ENCODE data around the gene MUC12. TPM values are rescaled to one million over a fixed set of nuclear protein-coding genes. Genes with fewer than 3 reads are reported as not detected.
"Not testable (repeated sequence)": the region's sequence is repeated elsewhere in the genome, so short reads cannot be mapped to it uniquely, and the experiment has no call there.

Gene MUC12
- total and polyA plus RNA-seq, 4 donors: 0.16 TPM; not detected in 3

DNA sequence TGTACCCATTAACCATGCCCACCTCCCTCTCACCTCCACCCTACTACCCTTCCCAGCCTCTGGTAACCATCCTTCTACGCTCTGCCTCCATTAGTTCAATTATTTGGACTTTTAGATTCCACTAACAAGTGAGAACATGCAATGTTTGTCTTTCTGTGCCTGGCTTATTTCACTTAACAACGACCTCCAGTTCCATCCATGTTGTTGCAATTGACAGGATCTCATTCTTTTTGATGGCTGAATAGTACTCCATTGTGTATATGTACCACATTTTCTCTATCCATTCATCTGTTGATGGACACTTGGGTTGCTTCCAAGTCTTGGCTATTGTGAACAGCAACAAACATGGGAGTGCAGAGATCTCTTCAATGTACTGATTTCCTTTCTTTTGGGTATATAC, 38.0 kb downstream of the MUC12 start:
- DNase-seq (ENCODE audit: low spot score); H3K36me3 ChIP-seq (ENCODE audit: control insufficient read depth in 4 of 4, insufficient read depth in 3 of 4, low read depth in 1 of 4, low read length in 3 of 4); H3K9ac ChIP-seq (ENCODE audit: low read depth in 1 of 2, low read length in 2 of 2); H3K4me1 ChIP-seq (ENCODE audit: control insufficient read depth in 4 of 4, insufficient read depth in 4 of 4, low read length in 3 of 4); H3K9me3 ChIP-seq (ENCODE audit: control insufficient read depth in 4 of 4, low read length in 3 of 4); H3K4me3 ChIP-seq (ENCODE audit: low read depth in 1 of 3, low read length in 3 of 3); H3K27me3 ChIP-seq (ENCODE audit: control insufficient read depth in 4 of 4, insufficient read depth in 4 of 4, low read length in 3 of 4); H3K27ac ChIP-seq (ENCODE audit: low read depth in 1 of 2, low read length in 2 of 2): not testable (repeated sequence)
- 66% methylated on average over 2 of the region's 2 CpGs for WGBS

DNA sequence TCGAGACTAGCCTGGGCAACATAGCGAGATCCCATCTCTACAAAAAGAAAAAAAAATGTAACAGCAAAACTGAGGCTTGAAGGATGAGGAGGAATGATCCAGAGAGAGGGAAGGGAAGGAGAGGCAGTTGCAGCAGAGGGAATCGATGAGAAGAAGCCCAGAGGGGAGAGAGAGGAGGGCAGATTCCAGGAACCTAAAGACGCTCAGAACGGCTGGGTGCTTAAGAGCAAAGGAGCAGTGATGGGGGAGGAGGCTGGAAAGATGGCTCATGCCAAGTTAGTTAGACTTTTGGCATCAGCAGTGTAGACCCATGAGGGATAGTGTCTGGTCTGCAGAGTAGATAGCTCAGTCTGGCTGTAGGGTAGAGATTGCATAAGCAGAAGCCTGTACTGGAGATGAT, 40.3 kb downstream of the MUC12 start:
- 74% methylated on average over 5 of the region's 5 CpGs for WGBS
- no peak for TF ChIP-seq FOXA1 (IDR thresholded peaks at IDR 0.05)
- TF ChIP-seq, protein P1, sequence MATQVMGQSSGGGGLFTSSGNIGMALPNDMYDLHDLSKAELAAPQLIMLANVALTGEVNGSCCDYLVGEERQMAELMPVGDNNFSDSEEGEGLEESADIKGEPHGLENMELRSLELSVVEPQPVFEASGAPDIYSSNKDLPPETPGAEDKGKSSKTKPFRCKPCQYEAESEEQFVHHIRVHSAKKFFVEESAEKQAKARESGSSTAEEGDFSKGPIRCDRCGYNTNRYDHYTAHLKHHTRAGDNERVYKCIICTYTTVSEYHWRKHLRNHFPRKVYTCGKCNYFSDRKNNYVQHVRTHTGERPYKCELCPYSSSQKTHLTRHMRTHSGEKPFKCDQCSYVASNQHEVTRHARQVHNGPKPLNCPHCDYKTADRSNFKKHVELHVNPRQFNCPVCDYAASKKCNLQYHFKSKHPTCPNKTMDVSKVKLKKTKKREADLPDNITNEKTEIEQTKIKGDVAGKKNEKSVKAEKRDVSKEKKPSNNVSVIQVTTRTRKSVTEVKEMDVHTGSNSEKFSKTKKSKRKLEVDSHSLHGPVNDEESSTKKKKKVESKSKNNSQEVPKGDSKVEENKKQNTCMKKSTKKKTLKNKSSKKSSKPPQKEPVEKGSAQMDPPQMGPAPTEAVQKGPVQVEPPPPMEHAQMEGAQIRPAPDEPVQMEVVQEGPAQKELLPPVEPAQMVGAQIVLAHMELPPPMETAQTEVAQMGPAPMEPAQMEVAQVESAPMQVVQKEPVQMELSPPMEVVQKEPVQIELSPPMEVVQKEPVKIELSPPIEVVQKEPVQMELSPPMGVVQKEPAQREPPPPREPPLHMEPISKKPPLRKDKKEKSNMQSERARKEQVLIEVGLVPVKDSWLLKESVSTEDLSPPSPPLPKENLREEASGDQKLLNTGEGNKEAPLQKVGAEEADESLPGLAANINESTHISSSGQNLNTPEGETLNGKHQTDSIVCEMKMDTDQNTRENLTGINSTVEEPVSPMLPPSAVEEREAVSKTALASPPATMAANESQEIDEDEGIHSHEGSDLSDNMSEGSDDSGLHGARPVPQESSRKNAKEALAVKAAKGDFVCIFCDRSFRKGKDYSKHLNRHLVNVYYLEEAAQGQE (IDR thresholded peaks at IDR 0.05): no peak
- TF ChIP-seq, protein P2, sequence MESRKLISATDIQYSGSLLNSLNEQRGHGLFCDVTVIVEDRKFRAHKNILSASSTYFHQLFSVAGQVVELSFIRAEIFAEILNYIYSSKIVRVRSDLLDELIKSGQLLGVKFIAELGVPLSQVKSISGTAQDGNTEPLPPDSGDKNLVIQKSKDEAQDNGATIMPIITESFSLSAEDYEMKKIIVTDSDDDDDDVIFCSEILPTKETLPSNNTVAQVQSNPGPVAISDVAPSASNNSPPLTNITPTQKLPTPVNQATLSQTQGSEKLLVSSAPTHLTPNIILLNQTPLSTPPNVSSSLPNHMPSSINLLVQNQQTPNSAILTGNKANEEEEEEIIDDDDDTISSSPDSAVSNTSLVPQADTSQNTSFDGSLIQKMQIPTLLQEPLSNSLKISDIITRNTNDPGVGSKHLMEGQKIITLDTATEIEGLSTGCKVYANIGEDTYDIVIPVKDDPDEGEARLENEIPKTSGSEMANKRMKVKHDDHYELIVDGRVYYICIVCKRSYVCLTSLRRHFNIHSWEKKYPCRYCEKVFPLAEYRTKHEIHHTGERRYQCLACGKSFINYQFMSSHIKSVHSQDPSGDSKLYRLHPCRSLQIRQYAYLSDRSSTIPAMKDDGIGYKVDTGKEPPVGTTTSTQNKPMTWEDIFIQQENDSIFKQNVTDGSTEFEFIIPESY (IDR thresholded peaks at IDR 0.05): no peak
- no peak for TF ChIP-seq HNF4A (conservative IDR thresholded peaks at IDR 0.05)
- no peak for TF ChIP-seq NR2F2 (IDR thresholded peaks at IDR 0.05)
- no peak for TF ChIP-seq TAF1 (conservative IDR thresholded peaks at IDR 0.05)
- no peak for TF ChIP-seq JUND (IDR thresholded peaks at IDR 0.05)
- TF ChIP-seq, protein P3, sequence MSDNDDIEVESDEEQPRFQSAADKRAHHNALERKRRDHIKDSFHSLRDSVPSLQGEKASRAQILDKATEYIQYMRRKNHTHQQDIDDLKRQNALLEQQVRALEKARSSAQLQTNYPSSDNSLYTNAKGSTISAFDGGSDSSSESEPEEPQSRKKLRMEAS (IDR thresholded peaks at IDR 0.05): no peak
- TF ChIP-seq, protein P4, sequence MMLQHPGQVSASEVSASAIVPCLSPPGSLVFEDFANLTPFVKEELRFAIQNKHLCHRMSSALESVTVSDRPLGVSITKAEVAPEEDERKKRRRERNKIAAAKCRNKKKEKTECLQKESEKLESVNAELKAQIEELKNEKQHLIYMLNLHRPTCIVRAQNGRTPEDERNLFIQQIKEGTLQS (IDR thresholded peaks at IDR 0.05): no peak
- no peak for TF ChIP-seq FOXA2 (IDR thresholded peaks at IDR 0.05)
- TF ChIP-seq GABPA (IDR thresholded peaks at IDR 0.05 in 1 of 2, conservative IDR thresholded peaks at IDR 0.05 in 1 of 2): no peak
- TF ChIP-seq, protein P5, sequence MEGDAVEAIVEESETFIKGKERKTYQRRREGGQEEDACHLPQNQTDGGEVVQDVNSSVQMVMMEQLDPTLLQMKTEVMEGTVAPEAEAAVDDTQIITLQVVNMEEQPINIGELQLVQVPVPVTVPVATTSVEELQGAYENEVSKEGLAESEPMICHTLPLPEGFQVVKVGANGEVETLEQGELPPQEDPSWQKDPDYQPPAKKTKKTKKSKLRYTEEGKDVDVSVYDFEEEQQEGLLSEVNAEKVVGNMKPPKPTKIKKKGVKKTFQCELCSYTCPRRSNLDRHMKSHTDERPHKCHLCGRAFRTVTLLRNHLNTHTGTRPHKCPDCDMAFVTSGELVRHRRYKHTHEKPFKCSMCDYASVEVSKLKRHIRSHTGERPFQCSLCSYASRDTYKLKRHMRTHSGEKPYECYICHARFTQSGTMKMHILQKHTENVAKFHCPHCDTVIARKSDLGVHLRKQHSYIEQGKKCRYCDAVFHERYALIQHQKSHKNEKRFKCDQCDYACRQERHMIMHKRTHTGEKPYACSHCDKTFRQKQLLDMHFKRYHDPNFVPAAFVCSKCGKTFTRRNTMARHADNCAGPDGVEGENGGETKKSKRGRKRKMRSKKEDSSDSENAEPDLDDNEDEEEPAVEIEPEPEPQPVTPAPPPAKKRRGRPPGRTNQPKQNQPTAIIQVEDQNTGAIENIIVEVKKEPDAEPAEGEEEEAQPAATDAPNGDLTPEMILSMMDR (IDR thresholded peaks at IDR 0.05; ENCODE audit: low read depth, low read length, missing input control): no peak
- no peak for TF ChIP-seq RXRA (IDR thresholded peaks at IDR 0.05)
- TF ChIP-seq YY1 (IDR thresholded peaks at IDR 0.05): no peak
- no peak for TF ChIP-seq HNF4G (IDR thresholded peaks at IDR 0.05)
- no peak for TF ChIP-seq EGR1 (IDR thresholded peaks at IDR 0.05; ENCODE audit: low read depth in 2 of 2)
- TF ChIP-seq RAD21 (IDR thresholded peaks at IDR 0.05): no peak
- no peak for TF ChIP-seq SP1 (IDR thresholded peaks at IDR 0.05)

More for the DNA sequence above, 40.3 kb downstream of the MUC12 start:
- Histone ChIP-seq H3K4me3 (ENCODE audit: low read depth in 1 of 3, low read length in 3 of 3) (no peak overlapping the region), H3K36me3 (ENCODE audit: control insufficient read depth in 4 of 4, insufficient read depth in 3 of 4, low read depth in 1 of 4, low read length in 3 of 4) (no peaks in the 10 kb centered on the region), H3K9me3 (ENCODE audit: control insufficient read depth in 4 of 4, low read length in 3 of 4) (no peaks in the 10 kb centered on the region), H3K9ac (ENCODE audit: low read depth in 1 of 2, low read length in 2 of 2) (no peak overlapping the region), H3K27me3 (ENCODE audit: control insufficient read depth in 4 of 4, insufficient read depth in 4 of 4, low read length in 3 of 4) (peaks cover 0 to 4% (median 0%) of the 10 kb centered on the region in 4 donors), H3K27ac (ENCODE audit: low read depth in 1 of 2, low read length in 2 of 2) (no peak overlapping the region), H3K4me1 (ENCODE audit: control insufficient read depth in 4 of 4, insufficient read depth in 4 of 4, low read length in 3 of 4) (no peaks in the 10 kb centered on the region)
- no peak for DNase-seq (ENCODE audit: low spot score)

All from liver (tissue), 9 donors.